Stimulated activated naive CD8-positive, alpha-beta T cell treated with anti-CD3 and anti-CD28 coated beads, Interleukin-15, Interleukin-2, amounts not matched to agents 100 ng/mL and 50 ng/mL, for 24 hours (primary cell): ENCODE results near the gene PLCB2.

Experiments
- H3K27ac Mint-ChIP-seq: one replicate; pipeline ENCODE4 v1.8.0; 2021; ENCODE audit warnings: mild to moderate bottlenecking, mixed read lengths
- H3K27me3 Mint-ChIP-seq: one replicate; pipeline ENCODE4 v1.8.0; 2021; ENCODE audit warnings: mixed read lengths
- H3K36me3 Mint-ChIP-seq: one replicate; pipeline ENCODE4 v1.8.0; 2021; ENCODE audit warnings: low read depth, mixed read lengths
- H3K4me1 Mint-ChIP-seq: one replicate; pipeline ENCODE4 v1.8.0; 2021; ENCODE audit warnings: low read depth, mixed read lengths
- H3K4me3 Mint-ChIP-seq: one replicate; pipeline ENCODE4 v1.8.0; 2021; ENCODE audit warnings: mild to moderate bottlenecking, mixed read lengths
- H3K9me3 Mint-ChIP-seq: one replicate; pipeline ENCODE4 v1.8.0; 2021; ENCODE audit warnings: mixed read lengths

PLCB2 gene

GRCh38 chr15:40344631-40345120 lies 36.9 kb upstream of the PLCB2 start:
- Mint-ChIP-seq H3K27ac (no peak overlapping the region), H3K4me1 (no peaks in the 10 kb centered on the region), H3K4me3 (no peak overlapping the region), H3K27me3 (no peaks in the 10 kb centered on the region), H3K9me3 (no peaks in the 10 kb centered on the region), H3K36me3 (no peaks in the 10 kb centered on the region)

GRCh38 chr15:40344217-40344616 lies 36.5 kb upstream of the PLCB2 start:
- H3K27ac Mint-ChIP-seq, result no peak overlapping the region
- no peaks in the 10 kb centered on the region for H3K9me3 Mint-ChIP-seq
- H3K4me3 Mint-ChIP-seq, result no peak overlapping the region
- no peaks in the 10 kb centered on the region for H3K27me3 Mint-ChIP-seq
- no peaks in the 10 kb centered on the region for H3K4me1 Mint-ChIP-seq
- H3K36me3 Mint-ChIP-seq, result no peaks in the 10 kb centered on the region

- H3K36me3 Mint-ChIP-seq, result no peaks in the 10 kb centered on the region
- H3K27me3 Mint-ChIP-seq, result no peaks in the 10 kb centered on the region
- no peak overlapping the region for H3K27ac Mint-ChIP-seq
- H3K4me1 Mint-ChIP-seq, result no peaks in the 10 kb centered on the region
- no peaks in the 10 kb centered on the region for H3K9me3 Mint-ChIP-seq
- no peak overlapping the region for H3K4me3 Mint-ChIP-seq
Observed at GRCh38 chr15:40343512-40343911, 35.8 kb upstream of the PLCB2 start.

GRCh38 chr15:40342416-40343320 lies 34.9 kb upstream of the PLCB2 start:
- Mint-ChIP-seq H3K4me1 (peaks cover 7% of the 10 kb centered on the region), H3K36me3 (no peaks in the 10 kb centered on the region), H3K9me3 (no peaks in the 10 kb centered on the region), H3K4me3 (no peak overlapping the region), H3K27ac (no peak overlapping the region), H3K27me3 (no peaks in the 10 kb centered on the region)

GRCh38 chr15:40340740-40341400 lies 33.1 kb upstream of the PLCB2 start, which contains the start of gene CCDC9B:
CCDC9B (minus strand) TSS chr15:40340939; CDS start chr15:40340819, 120 bp downstream.
- H3K27me3 Mint-ChIP-seq, result no peaks in the 10 kb centered on the region
- no peaks in the 10 kb centered on the region for H3K36me3 Mint-ChIP-seq
- no peak within 1 kb of the TSS for H3K27ac Mint-ChIP-seq
- H3K4me3 Mint-ChIP-seq, result no peak within 1 kb of the TSS
- peaks cover 7% of the 10 kb centered on the region for H3K4me1 Mint-ChIP-seq
- H3K9me3 Mint-ChIP-seq, result no peaks in the 10 kb centered on the region

- Mint-ChIP-seq H3K9me3 (no peaks in the 10 kb centered on the region), H3K27ac (no peak overlapping the region), H3K4me1 (peaks cover 7% of the 10 kb centered on the region), H3K36me3 (no peaks in the 10 kb centered on the region), H3K4me3 (no peak overlapping the region), H3K27me3 (no peaks in the 10 kb centered on the region)
Observed at GRCh38 chr15:40340038-40340739, 32.5 kb upstream of the PLCB2 start.

GRCh38 chr15:40339621-40339945 lies 31.8 kb upstream of the PLCB2 start:
- Mint-ChIP-seq H3K36me3 (no peaks in the 10 kb centered on the region), H3K27me3 (no peaks in the 10 kb centered on the region), H3K9me3 (no peaks in the 10 kb centered on the region), H3K4me1 (peaks cover 7% of the 10 kb centered on the region), H3K4me3 (no peak overlapping the region), H3K27ac (no peak overlapping the region)

GRCh38 chr15:40338921-40339620 lies 31.3 kb upstream of the PLCB2 start:
- no peak overlapping the region for H3K4me3 Mint-ChIP-seq
- H3K4me1 Mint-ChIP-seq, result peaks cover 12% of the 10 kb centered on the region
- no peaks in the 10 kb centered on the region for H3K9me3 Mint-ChIP-seq
- no peak overlapping the region for H3K27ac Mint-ChIP-seq
- H3K36me3 Mint-ChIP-seq, result no peaks in the 10 kb centered on the region
- no peaks in the 10 kb centered on the region for H3K27me3 Mint-ChIP-seq

GRCh38 chr15:40338041-40338657 lies 30.4 kb upstream of the PLCB2 start:
- Mint-ChIP-seq H3K4me1 (peaks cover 18% of the 10 kb centered on the region), H3K36me3 (no peaks in the 10 kb centered on the region), H3K27ac (no peak overlapping the region), H3K9me3 (no peaks in the 10 kb centered on the region), H3K4me3 (no peak overlapping the region), H3K27me3 (no peaks in the 10 kb centered on the region)

- H3K4me3 Mint-ChIP-seq, result no peak overlapping the region
- H3K36me3 Mint-ChIP-seq, result no peaks in the 10 kb centered on the region
- H3K4me1 Mint-ChIP-seq, result peaks cover 18% of the 10 kb centered on the region
- no peak overlapping the region for H3K27ac Mint-ChIP-seq
- H3K27me3 Mint-ChIP-seq, result no peaks in the 10 kb centered on the region
- H3K9me3 Mint-ChIP-seq, result no peaks in the 10 kb centered on the region
Observed at GRCh38 chr15:40337597-40337996, 29.9 kb upstream of the PLCB2 start.

- H3K27ac Mint-ChIP-seq, result no peak overlapping the region
- no peaks in the 10 kb centered on the region for H3K9me3 Mint-ChIP-seq
- no peaks in the 10 kb centered on the region for H3K27me3 Mint-ChIP-seq
- no peaks in the 10 kb centered on the region for H3K36me3 Mint-ChIP-seq
- peaks cover 18% of the 10 kb centered on the region for H3K4me1 Mint-ChIP-seq
- no peak overlapping the region for H3K4me3 Mint-ChIP-seq
Observed at GRCh38 chr15:40336744-40337122, 29.0 kb upstream of the PLCB2 start.

GRCh38 chr15:40335938-40336743 lies 28.4 kb upstream of the PLCB2 start:
- H3K9me3 Mint-ChIP-seq, result no peaks in the 10 kb centered on the region
- H3K4me1 Mint-ChIP-seq, result peaks cover 18% of the 10 kb centered on the region
- no peaks in the 10 kb centered on the region for H3K27me3 Mint-ChIP-seq
- no peaks in the 10 kb centered on the region for H3K36me3 Mint-ChIP-seq
- H3K27ac Mint-ChIP-seq, result no peak overlapping the region
- no peak overlapping the region for H3K4me3 Mint-ChIP-seq

- Mint-ChIP-seq H3K9me3 (no peaks in the 10 kb centered on the region), H3K4me1 (peaks cover 18% of the 10 kb centered on the region), H3K27ac (no peak overlapping the region), H3K27me3 (no peaks in the 10 kb centered on the region), H3K4me3 (no peak overlapping the region), H3K36me3 (no peaks in the 10 kb centered on the region)
Observed at GRCh38 chr15:40334941-40335795, 27.4 kb upstream of the PLCB2 start.
